Epithelial cell of proximal tubule (primary cell): ENCODE measurements around the gene C1QL4. TPM values are rescaled to one million over a fixed set of nuclear protein-coding genes. Genes with fewer than 3 reads are reported as not detected.

ENCODE experiments used
- DNase-seq: peaks from one replicate; pipeline ENCODE4 v3.0.0-alpha.2; 2011; ENCODE audit warnings: low read depth
- H3K4me3 ChIP-seq: 2 replicates; pipeline ENCODE4 v1.5.1; 2011; ENCODE audit warnings: low read depth, mild to moderate bottlenecking, low read length
- CTCF ChIP-seq: conservative IDR thresholded peaks from 2 replicates; pipeline ENCODE4 v1.5.1; 2012; ENCODE audit warnings: low read depth, mild to moderate bottlenecking, low read length
- total RNA-seq: library from RNA; depleted of rRNA; stranded (reverse); fragments of >200 nt; gene quantifications from 2 replicates; pipeline ENCODE4 v1.2.3, GENCODE V29; 2015

C1QL4 gene
- total RNA-seq, 1 donor from 2014 or later: not detected

GRCh38 chr12:49296836-49297694 is 39.9 kb downstream of the C1QL4 start:
- TF ChIP-seq CTCF: no peak
- DNase-seq: no peak
- no peak overlapping the region for H3K4me3 ChIP-seq

- TF ChIP-seq CTCF: peak; percentile 77
- no peak overlapping the region for H3K4me3 ChIP-seq
- no peak for DNase-seq
These were observed 40.8 kb downstream of the C1QL4 start for GRCh38 chr12:49296034-49296835.

- peak; percentile 6 for TF ChIP-seq CTCF
- no peak for DNase-seq
- H3K4me3 ChIP-seq: no peak within 1 kb of the TSS
These were observed 41.7 kb downstream of the C1QL4 start, which contains the start of gene PRPH for GRCh38 chr12:49295082-49295936. PRPH (plus strand) TSS chr12:49295147; CDS start chr12:49295201, 54 bp downstream.

- no peak for DNase-seq
- no peak for TF ChIP-seq CTCF
- H3K4me3 ChIP-seq: no peak overlapping the region
These were observed 42.2 kb downstream of the C1QL4 start for GRCh38 chr12:49294804-49295081.

GRCh38 chr12:49294086-49294803 is 42.7 kb downstream of the C1QL4 start:
- H3K4me3 ChIP-seq: no peak overlapping the region
- no peak for DNase-seq
- TF ChIP-seq CTCF: no peak
